Astrocyte of the spinal cord (primary cell): Measurements from ENCODE around the gene RWDD2A.
A peak's percentile ranks its signal among the peaks of the same experiment; 100 is the strongest.

ENCODE experiments used
- DNase-seq: peaks from one replicate; pipeline ENCODE4 v3.0.0; 2011; ENCODE audit warnings: low read depth, low spot score
- H3K4me3 ChIP-seq: 2 replicates; pipeline ENCODE4 v1.5.1; 2011; ENCODE audit warnings: low read depth, mild to moderate bottlenecking, low read length, moderate library complexity
- CTCF ChIP-seq: IDR thresholded peaks from 2 replicates; pipeline ENCODE4 v1.5.1; 2012; ENCODE audit warnings: low read depth, mild to moderate bottlenecking, low read length, inconsistent platforms
- in situ Hi-C: cut with HindIII; loops from 2 replicates; pipeline ENCODE4 v1.10.0; 2017; ENCODE audit warnings: low sequenced_read_pairs

The RWDD2A gene

DNA sequence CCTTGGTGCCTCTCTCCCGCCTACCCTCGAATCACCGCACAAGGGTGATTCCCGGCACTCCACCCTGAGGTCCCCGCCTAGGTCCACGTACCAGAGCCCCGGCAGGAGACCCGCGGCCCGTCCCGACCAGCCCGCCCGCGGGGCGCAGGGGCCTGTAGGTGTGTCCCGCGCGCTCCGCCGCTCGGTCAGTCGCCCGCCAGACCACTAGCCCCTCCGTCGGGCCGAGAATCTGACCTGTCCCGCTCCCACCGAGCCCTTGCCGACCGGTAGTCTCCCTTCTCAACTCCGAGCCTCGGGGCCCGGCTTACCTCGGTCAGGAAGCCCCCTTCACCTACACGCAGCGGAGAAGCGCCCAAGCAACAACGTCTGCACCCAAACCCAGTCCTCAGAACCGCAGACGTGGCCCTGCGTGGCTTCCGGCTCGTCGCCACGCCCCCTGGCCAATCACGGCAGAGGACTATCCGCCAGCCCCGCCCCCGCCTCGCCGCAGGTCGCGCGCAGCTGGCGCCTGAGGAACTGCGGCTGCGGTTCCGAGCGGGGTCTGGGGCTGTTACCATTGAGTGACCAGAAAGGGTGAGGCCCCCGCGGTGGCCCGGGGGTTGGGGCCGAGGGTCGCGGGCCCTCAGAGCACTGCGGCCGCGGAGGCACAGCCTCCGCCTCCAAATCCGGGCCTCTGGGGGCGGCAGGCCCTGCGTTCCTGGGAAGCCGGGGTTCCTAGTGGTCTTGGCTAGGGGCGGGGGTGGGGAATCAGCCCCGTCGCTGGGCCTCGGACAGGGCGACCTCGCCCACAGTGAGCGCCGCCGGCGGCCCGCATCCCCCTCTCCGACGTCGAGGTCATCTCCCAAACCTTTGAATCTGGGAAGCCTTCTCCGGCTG is at the start of gene RWDD2A, which contains the start of gene PGM3:
RWDD2A (plus strand) TSS at position 487 of the 876 bp plus-strand sequence. CDS start 1,095 bp downstream, outside the sequence.
PGM3 (minus strand) TSS at position 395 of the 876 bp plus-strand sequence. CDS start 2,253 bp downstream, outside the sequence.
- in situ Hi-C loops, result no loop called here
- DNase-seq, result peak; percentile 88
- TF ChIP-seq CTCF, result no peak
- H3K4me3 ChIP-seq, result peak within 1 kb of the TSS; percentile 70

- no peak overlapping the region for H3K4me3 ChIP-seq
- in situ Hi-C loops, result no loop called here
- TF ChIP-seq CTCF, result no peak
- DNase-seq, result no peak
Measured at GRCh38 chr6:83151114-83151513, 42.0 kb upstream of the RWDD2A start.

DNA sequence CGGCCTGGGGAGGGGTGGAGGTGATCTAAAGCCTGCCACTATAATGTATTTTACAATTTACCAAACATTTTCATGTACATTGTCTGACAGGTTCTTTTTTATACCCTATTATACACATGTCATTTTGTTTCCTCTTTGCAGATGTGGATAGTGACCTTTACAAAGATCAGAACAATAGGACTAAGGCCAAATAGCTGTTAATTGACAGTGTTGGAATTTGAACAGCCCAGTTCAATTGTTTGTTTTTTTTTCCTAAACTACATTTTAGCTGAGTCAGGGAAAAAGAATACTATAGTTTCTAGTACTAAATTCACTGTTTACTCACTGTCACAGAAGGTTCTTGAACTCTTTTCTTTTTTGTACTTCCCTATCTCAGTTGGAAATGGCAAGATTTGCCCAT is 40.2 kb upstream of the RWDD2A start:
- no peak for DNase-seq
- in situ Hi-C loops, result no loop called here
- no peak for TF ChIP-seq CTCF

GRCh38 chr6:83153883-83154521 is 39.2 kb upstream of the RWDD2A start:
- TF ChIP-seq CTCF, result no peak
- DNase-seq, result no peak
- no peak overlapping the region for H3K4me3 ChIP-seq
- in situ Hi-C loops, result no loop called here

More for the DNA sequence above, 40.2 kb upstream of the RWDD2A start:
- H3K4me3 ChIP-seq, result no peak overlapping the region

DNA sequence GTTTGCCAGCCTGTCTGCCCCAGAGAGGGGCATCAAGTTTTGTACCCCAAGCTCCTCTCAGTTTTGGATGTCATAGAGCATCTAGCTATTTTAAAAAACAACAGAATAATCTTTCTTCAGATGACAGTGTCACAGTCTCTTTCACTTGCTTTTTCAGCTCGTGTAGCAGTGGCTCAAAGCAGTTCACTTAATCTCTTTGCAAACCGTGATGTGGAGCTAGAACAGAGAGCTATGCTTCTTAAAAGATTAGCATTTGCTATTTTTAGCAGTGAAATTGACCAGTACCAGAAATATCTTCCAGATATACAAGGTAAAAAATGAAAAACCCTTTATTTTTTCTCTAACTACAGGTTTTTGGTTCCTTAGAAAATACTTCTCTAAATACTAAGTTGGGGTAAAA is 37.4 kb upstream of the RWDD2A start:
- in situ Hi-C loops, result no loop called here
- TF ChIP-seq CTCF, result no peak
- no peak for DNase-seq
- no peak overlapping the region for H3K4me3 ChIP-seq

DNA sequence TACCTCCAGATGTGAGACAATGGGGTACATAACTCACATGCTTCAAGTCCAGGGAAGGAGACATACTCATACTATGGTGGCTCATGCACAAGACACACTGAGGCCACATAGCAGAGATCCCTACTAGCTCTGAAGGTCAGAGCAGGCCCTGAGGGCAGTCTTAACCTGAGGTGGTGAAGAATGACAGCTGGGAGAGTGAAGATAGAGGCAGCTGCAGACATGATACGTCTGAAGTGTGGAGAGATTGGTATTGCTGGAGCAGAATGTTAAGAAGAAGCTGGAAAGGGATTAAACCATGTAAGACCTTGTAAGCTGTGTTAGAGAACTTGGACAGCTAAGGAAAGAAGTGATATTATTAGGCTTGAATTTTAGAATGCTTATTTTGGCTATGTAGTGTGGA is 33.0 kb upstream of the RWDD2A start:
- TF ChIP-seq CTCF, result no peak
- in situ Hi-C loops, result no loop called here
- H3K4me3 ChIP-seq, result no peak overlapping the region
- DNase-seq, result no peak
